B cell (primary cell): ENCODE results near the gene TOMM20L. TPM values are rescaled to one million over a fixed set of nuclear protein-coding genes. Genes with fewer than 3 reads are reported as not detected.

ENCODE experiments used
- ATAC-seq: fragments of 200-7000 bp; cut with Tn5 transposase; one replicate; pipeline ENCODE4 v1.10.0; 2021; ENCODE audit warnings: low read depth, mild to moderate bottlenecking, moderate number of reproducible peaks, moderate library complexity
- CTCF ChIA-PET: fragments of 350-600 bp; sonication (Branson Sonifier 250); formaldehyde crosslinking; loops from one replicate; lab custom pipeline; 2021; ENCODE audit warnings: antibody characterized with exemption, inconsistent platforms; lab: Charles Lee
- POLR2A ChIA-PET: fragments of 350-600 bp; sonication (Branson Sonifier 250); formaldehyde crosslinking; loops from one replicate; lab custom pipeline; 2021; ENCODE audit warnings: antibody characterized with exemption; lab: Charles Lee
- DNase-seq: peaks from one replicate; pipeline ENCODE4 v3.0.0; 2013
- H2AFZ ChIP-seq: 2 replicates; pipeline ENCODE4 v1.6.1; 2012; ENCODE audit warnings: mild to moderate bottlenecking, low read depth, low read length; ENCODE audit not compliant: insufficient read depth, poor library complexity, severe bottlenecking
- H3K27ac ChIP-seq, 2 donors: 1 replicate in 1 of 2; 2 replicates in 1 of 2; pipeline ENCODE4 v1.5.1; 2012 to 2013; ENCODE audit warnings: low read length in 2 of 2, mild to moderate bottlenecking in 2 of 2, moderate library complexity in 1 of 2
- H3K27me3 ChIP-seq, 4 experiments: fragments of 200-600 bp in 1 of 4; sonication (generic) in 1 of 4; replicated peaks in 1 of 4; 1 replicate in 2 of 4; 2 replicates in 2 of 4; pipeline versions ENCODE4 v1.6.1 to v1.7.0; 2013 to 2016; ENCODE audit warnings: low read length in 3 of 4, mild to moderate bottlenecking in 2 of 4, mixed read lengths in 1 of 4, moderate library complexity in 1 of 4; ENCODE audit not compliant: insufficient read depth in 4 of 4, control insufficient read depth in 3 of 4; ENCODE audit errors: control extremely low read depth in 1 of 4
- H3K36me3 ChIP-seq, 2 experiments: replicated peaks in 1 of 2; 1 replicate in 1 of 2; 2 replicates in 1 of 2; pipeline versions ENCODE4 v1.6.1 to v1.7.1; 2013; ENCODE audit warnings: low read length in 1 of 2; ENCODE audit not compliant: insufficient read depth in 2 of 2, control insufficient read depth in 1 of 2; ENCODE audit errors: control extremely low read depth in 1 of 2, extremely low read depth in 1 of 2
- H3K4me1 ChIP-seq, 2 donors: fragments of 200-600 bp in 1 of 2; sonication (generic) in 1 of 2; 1 replicate in 1 of 2; 2 replicates in 1 of 2; pipeline versions ENCODE4 v1.5.1 to v1.6.1; 2013 to 2017; ENCODE audit warnings: low read length in 2 of 2; ENCODE audit not compliant: control insufficient read depth in 2 of 2, insufficient read depth in 2 of 2
- H3K4me2 ChIP-seq: replicated peaks from 2 replicates; pipeline ENCODE3; 2012; ENCODE audit warnings: mild to moderate bottlenecking, low read depth, low read length; ENCODE audit not compliant: poor library complexity, severe bottlenecking
- H3K4me3 ChIP-seq, 5 experiments: fragments of 200-600 bp in 1 of 5; sonication (generic) in 1 of 5; 1 replicate in 3 of 5; 2 replicates in 2 of 5; pipeline versions ENCODE4 v1.5.1 to v1.7.0; 2011 to 2016; ENCODE audit warnings: low read length in 4 of 5, mild to moderate bottlenecking in 4 of 5, low read depth in 2 of 5, control low read depth in 1 of 5, moderate library complexity in 1 of 5; ENCODE audit not compliant: insufficient read depth in 1 of 5; ENCODE audit errors: control extremely low read depth in 1 of 5, extremely low read depth in 1 of 5
- H3K79me2 ChIP-seq: fragments of 200-600 bp; sonication (generic); one replicate; pipeline ENCODE4 v1.6.0; 2016; ENCODE audit warnings: low read length; ENCODE audit not compliant: control insufficient read depth, insufficient read depth
- H3K9ac ChIP-seq: fragments of 200-600 bp; sonication (generic); 2 replicates; pipeline ENCODE4 v1.6.1; 2017; ENCODE audit warnings: mild to moderate bottlenecking, low read length, moderate library complexity
- H3K9me3 ChIP-seq, 3 donors: one replicate each; pipeline versions ENCODE4 v1.6.1 to v1.7.1; 2013; ENCODE audit warnings: low read length in 2 of 3; ENCODE audit not compliant: control insufficient read depth in 2 of 3, insufficient read depth in 1 of 3; ENCODE audit errors: control extremely low read depth in 1 of 3
- H4K20me1 ChIP-seq: 2 replicates; pipeline ENCODE4 v1.6.0; 2012; ENCODE audit warnings: mild to moderate bottlenecking, low read length; ENCODE audit not compliant: insufficient read depth, control insufficient read depth, poor library complexity, severe bottlenecking
- H3K27ac Mint-ChIP-seq: one replicate; pipeline ENCODE4 v1.8.0; 2021; ENCODE audit warnings: mixed read lengths
- H3K27me3 Mint-ChIP-seq: one replicate; pipeline ENCODE4 v1.8.0; 2021; ENCODE audit warnings: mixed read lengths
- H3K4me1 Mint-ChIP-seq: one replicate; pipeline ENCODE4 v1.8.0; 2021; ENCODE audit warnings: mixed read lengths
- H3K4me3 Mint-ChIP-seq: one replicate; pipeline ENCODE4 v1.8.0; 2021; ENCODE audit warnings: mixed read lengths
- H3K9me3 Mint-ChIP-seq: one replicate; pipeline ENCODE4 v1.8.0; 2022; ENCODE audit warnings: mixed read lengths; ENCODE audit not compliant: insufficient read depth
- CTCF ChIP-seq: fragments of 200-600 bp; IDR thresholded peaks from one replicate; pipeline ENCODE4 v1.8.0; 2022; ENCODE audit warnings: antibody characterized with exemption, mild to moderate bottlenecking
- EZH2 ChIP-seq: IDR thresholded peaks from 2 replicates; pipeline ENCODE4 v1.6.1; 2012; ENCODE audit warnings: borderline replicate concordance, low read depth, mild to moderate bottlenecking, moderate library complexity, low read length; ENCODE audit not compliant: insufficient read depth, poor library complexity, severe bottlenecking
- WGBS: methylation state at CpG from one replicate; pipeline ENCODE4 v1.1.5; 2013; ENCODE audit warnings: missing lambda C conversion rate; ENCODE audit not compliant: insufficient coverage; 5-methylcytosine and 5-hydroxymethylcytosine counted together
- intact Hi-C: fragments of 100-400 bp; cut with micrococcal nuclease; formaldehyde crosslinking; loops from one replicate; pipeline ENCODE4 v1.10.0; 2022
- polyA plus RNA-seq: library from polyadenylated mRNA; depleted of rRNA; stranded (reverse); fragments of >200 nt; gene quantifications from 2 replicates; pipeline ENCODE4 v1.2.3, GENCODE V29; 2012
- total RNA-seq, 2 donors: library from RNA; stranded (reverse); fragments of 120-200 nt in 1 of 2; gene quantifications; 1 replicate in 1 of 2; 2 replicates in 1 of 2; pipeline versions ENCODE4 v1.2.3 to v1.2.4, GENCODE V29; 2013 to 2022

The TOMM20L gene
- total and polyA plus RNA-seq, 2 donors (not counting 1 experiment from before 2014, with no cell fraction given) = 1.3 TPM; not detected in 1

- no peaks in the 10 kb centered on the region for H4K20me1 ChIP-seq
- intact Hi-C loops = loop anchor here (1.0 to 10.0 kb wide), 7 partner anchors 31 to 1853 kb away; partner anchors contain the start of genes ACTR10, ARID4A, JKAMP and L3HYPDH
- peak within 1 kb of the TSS; percentile 74 to 99 (median 96) for H3K4me3 ChIP-seq
- POLR2A ChIA-PET = interaction anchor here (1.0 to 2.5 kb wide), 3 partner anchors 32 to 183 kb away, joined by 3 to 23 read pairs (median 4); partner anchors contain the start of genes ARID4A, PSMA3 and TOMM20L
- H3K27me3 ChIP-seq = no peaks in the 10 kb centered on the region
- no peaks in the 10 kb centered on the region for H3K9me3 ChIP-seq
- peaks cover 39% of the 10 kb centered on the region for H3K4me1 Mint-ChIP-seq
- ATAC-seq = peak; percentile 91
- H2AFZ ChIP-seq = peak within 1 kb of the TSS; percentile 100
- peak within 1 kb of the TSS; percentile 95 for H3K27ac Mint-ChIP-seq
- peak within 1 kb of the TSS; percentile 97 for H3K4me2 ChIP-seq
- H3K4me1 ChIP-seq = peaks cover 15 to 19% of the 10 kb centered on the region in 2 donors
- TF ChIP-seq EZH2 (no peak), CTCF (no peak)
- peak within 1 kb of the TSS; percentile 89 for H3K4me3 Mint-ChIP-seq
- peak within 1 kb of the TSS; percentile 96 to 98 for H3K27ac ChIP-seq
- peaks cover 41% of the 10 kb centered on the region for H3K79me2 ChIP-seq
- WGBS = under 1% methylated on average over 17 of the region's 33 CpGs
- H3K9me3 Mint-ChIP-seq = no peaks in the 10 kb centered on the region
- H3K36me3 ChIP-seq = peaks cover 0 to 6% of the 10 kb centered on the region in 2 experiments
- H3K9ac ChIP-seq = peak within 1 kb of the TSS; percentile 100
- H3K27me3 Mint-ChIP-seq = no peaks in the 10 kb centered on the region
- CTCF ChIA-PET = interaction anchor here (0.9 to 2.1 kb wide), 4 partner anchors 10 to 227 kb away, joined by 3 to 15 read pairs (median 4); partner anchors contain the start of genes ACTR10, ARID4A and TOMM20L
- DNase-seq = peak; percentile 98
These were observed 31.8 kb downstream of the TOMM20L start, which contains the start of the genes KIAA0586 and TIMM9 for GRCh38 chr14:58427281-58428117. KIAA0586 (plus strand) TSS chr14:58427719; CDS start chr14:58428265, 546 bp downstream. TIMM9 (minus strand) TSS chr14:58427531; CDS start chr14:58411945, 15,586 bp downstream.
